Right atrium auricular region (tissue), 2 donors: Measurements from ENCODE around the gene RNASEH2C. TPM values are rescaled to one million over a fixed set of nuclear protein-coding genes. Genes with fewer than 3 reads are reported as not detected.
"Not testable (repeated sequence)": the region's sequence is repeated elsewhere in the genome, so short reads cannot be mapped to it uniquely, and the experiment has no call there.

Experiments used
- DNase-seq: peaks from one replicate; pipeline ENCODE4 v3.0.0-alpha.2; 2019; ENCODE audit warnings: low spot score
- H3K27ac ChIP-seq, 2 donors: fragments of 200-600 bp; sonication (generic); 1 replicate in 1 of 2; 2 replicates in 1 of 2; pipeline ENCODE4 v1.5.1; 2016 to 2019
- H3K27me3 ChIP-seq, 2 donors: fragments of 200-600 bp; sonication (generic); one replicate each; pipeline versions ENCODE4 v1.5.1 to v1.6.0; 2017 to 2019
- H3K36me3 ChIP-seq: fragments of 200-600 bp; sonication (generic); one replicate; pipeline ENCODE4 v1.5.1; 2016
- H3K4me1 ChIP-seq, 2 donors: fragments of 200-600 bp; sonication (generic); one replicate each; pipeline versions ENCODE4 v1.5.1 to v1.6.0; 2017 to 2019
- H3K4me3 ChIP-seq, 2 donors: fragments of 200-600 bp; sonication (generic); 1 replicate in 1 of 2; 2 replicates in 1 of 2; pipeline ENCODE4 v1.5.1; 2017 to 2019; ENCODE audit warnings: mild to moderate bottlenecking in 1 of 2, moderate library complexity in 1 of 2
- H3K9me3 ChIP-seq, 2 donors: fragments of 200-600 bp; sonication (generic); one replicate each; pipeline ENCODE4 v1.5.1; 2019
- CTCF ChIP-seq, 2 donors: fragments of 200-600 bp; sonication (generic); IDR thresholded peaks; one replicate each; pipeline ENCODE4 v1.5.1; 2019; ENCODE audit warnings: antibody characterized with exemption in 2 of 2
- total RNA-seq, 2 donors: library from RNA; depleted of rRNA; stranded (reverse); fragments of >200 nt; gene quantifications; one replicate each; pipeline ENCODE4 v1.1.0, GENCODE V29; 2016

Gene RNASEH2C
- total RNA-seq = 100 to 1,000 TPM; 105 to 194 TPM

- Histone ChIP-seq H3K4me3 (peak within 1 kb of the TSS; percentile 63), H3K27me3 (no peaks in the 10 kb centered on the region), H3K36me3 (peaks cover 42% of the 10 kb centered on the region), H3K27ac (peak within 1 kb of the TSS; percentile 87 to 89), H3K9me3 (no peaks in the 10 kb centered on the region), H3K4me1 (peaks cover 0 to 28% of the 10 kb centered on the region in 2 donors)
- peak in 1 of 2 donors; percentile 26 for TF ChIP-seq CTCF (IDR thresholded peaks at IDR 0.05)
- DNase-seq = peak; percentile 78
Observed at GRCh38 chr11:65720211-65720934, at the start of gene RNASEH2C. RNASEH2C (minus strand) TSS chr11:65720798; CDS start chr11:65720758, 40 bp downstream.

GRCh38 chr11:65767806-65768205 lies 47.2 kb upstream of the RNASEH2C start:
- DNase-seq, H3K4me3 ChIP-seq, H3K4me1 ChIP-seq, H3K36me3 ChIP-seq, H3K27ac ChIP-seq, H3K9me3 ChIP-seq, H3K27me3 ChIP-seq: not testable (repeated sequence)

- H3K4me3 ChIP-seq = no peak overlapping the region
- TF ChIP-seq CTCF (IDR thresholded peaks at IDR 0.05) = no peak
- no peak for DNase-seq
- H3K4me1 ChIP-seq = peaks cover 0 to 7% of the 10 kb centered on the region in 2 donors
- no peaks in the 10 kb centered on the region for H3K27me3 ChIP-seq
- no peaks in the 10 kb centered on the region for H3K36me3 ChIP-seq
- H3K9me3 ChIP-seq = no peaks in the 10 kb centered on the region
- H3K27ac ChIP-seq = no peak overlapping the region
Observed at GRCh38 chr11:65767406-65767805, 46.8 kb upstream of the RNASEH2C start.

- no peak for TF ChIP-seq CTCF (IDR thresholded peaks at IDR 0.05)
- H3K9me3 ChIP-seq = no peaks in the 10 kb centered on the region
- H3K27me3 ChIP-seq = no peaks in the 10 kb centered on the region
- no peak overlapping the region for H3K4me3 ChIP-seq
- no peak overlapping the region for H3K27ac ChIP-seq
- peaks cover 0 to 7% of the 10 kb centered on the region in 2 donors for H3K4me1 ChIP-seq
- H3K36me3 ChIP-seq = no peaks in the 10 kb centered on the region
- no peak for DNase-seq
Observed at GRCh38 chr11:65766535-65766934, 45.9 kb upstream of the RNASEH2C start.

GRCh38 chr11:65764434-65764833 lies 43.8 kb upstream of the RNASEH2C start:
- no peaks in the 10 kb centered on the region for H3K27me3 ChIP-seq
- H3K27ac ChIP-seq = no peak overlapping the region
- no peaks in the 10 kb centered on the region for H3K36me3 ChIP-seq
- no peak for DNase-seq
- H3K4me1 ChIP-seq = no peaks in the 10 kb centered on the region
- H3K9me3 ChIP-seq = no peaks in the 10 kb centered on the region
- H3K4me3 ChIP-seq = no peak overlapping the region
- TF ChIP-seq CTCF (IDR thresholded peaks at IDR 0.05) = no peak

- H3K4me3 ChIP-seq, H3K27me3 ChIP-seq, DNase-seq, H3K4me1 ChIP-seq, H3K9me3 ChIP-seq, H3K36me3 ChIP-seq, H3K27ac ChIP-seq: not testable (repeated sequence)
Observed at GRCh38 chr11:65762816-65763215, 42.2 kb upstream of the RNASEH2C start.

- not testable (repeated sequence) for H3K4me1 ChIP-seq, H3K4me3 ChIP-seq, H3K27me3 ChIP-seq
Observed at GRCh38 chr11:65762169-65762568, 41.6 kb upstream of the RNASEH2C start.

More at GRCh38 chr11:65762169-65762568, 41.6 kb upstream of the RNASEH2C start:
- DNase-seq, H3K27ac ChIP-seq, H3K9me3 ChIP-seq, H3K36me3 ChIP-seq: not testable (repeated sequence)
